ENCODE results near the gene CERS6. TPM values are rescaled to one million over a fixed set of nuclear protein-coding genes. Genes with fewer than 3 reads are reported as not detected.

CERS6 gene
- total RNA-seq, 1 donor from 2014 or later = 17.7 TPM

DNA sequence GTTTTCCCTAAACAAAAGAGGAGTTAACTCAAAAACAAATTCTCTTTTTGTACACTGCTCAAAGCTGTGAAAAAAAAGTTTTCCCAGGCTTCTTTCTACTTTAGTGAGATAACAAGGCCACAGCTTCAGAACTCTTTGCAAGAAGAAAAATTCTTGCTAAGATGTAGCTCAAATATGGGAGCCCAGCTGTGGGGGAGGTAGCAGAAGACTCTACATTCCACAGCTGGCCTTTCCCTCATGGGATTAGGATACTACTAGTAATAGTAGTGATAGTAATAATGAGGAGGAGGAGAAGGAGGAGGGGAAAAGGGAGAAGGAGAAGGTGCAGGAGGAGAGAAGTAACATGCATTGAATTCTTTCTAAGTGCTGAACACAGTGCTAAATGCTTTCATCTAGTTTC is 19.2 kb upstream of the CERS6 start:
- Histone ChIP-seq H3K36me3 (ENCODE audit: control insufficient read depth, insufficient read depth, low read length) (no peaks in the 10 kb centered on the region), H3K27me3 (ENCODE audit: control insufficient read depth, insufficient read depth, low read length) (no peaks in the 10 kb centered on the region), H3K4me3 (ENCODE audit: low read depth, low read length) (no peak overlapping the region)
- no peak for DNase-seq (ENCODE audit: low read depth)
- TF ChIP-seq, protein P1, sequence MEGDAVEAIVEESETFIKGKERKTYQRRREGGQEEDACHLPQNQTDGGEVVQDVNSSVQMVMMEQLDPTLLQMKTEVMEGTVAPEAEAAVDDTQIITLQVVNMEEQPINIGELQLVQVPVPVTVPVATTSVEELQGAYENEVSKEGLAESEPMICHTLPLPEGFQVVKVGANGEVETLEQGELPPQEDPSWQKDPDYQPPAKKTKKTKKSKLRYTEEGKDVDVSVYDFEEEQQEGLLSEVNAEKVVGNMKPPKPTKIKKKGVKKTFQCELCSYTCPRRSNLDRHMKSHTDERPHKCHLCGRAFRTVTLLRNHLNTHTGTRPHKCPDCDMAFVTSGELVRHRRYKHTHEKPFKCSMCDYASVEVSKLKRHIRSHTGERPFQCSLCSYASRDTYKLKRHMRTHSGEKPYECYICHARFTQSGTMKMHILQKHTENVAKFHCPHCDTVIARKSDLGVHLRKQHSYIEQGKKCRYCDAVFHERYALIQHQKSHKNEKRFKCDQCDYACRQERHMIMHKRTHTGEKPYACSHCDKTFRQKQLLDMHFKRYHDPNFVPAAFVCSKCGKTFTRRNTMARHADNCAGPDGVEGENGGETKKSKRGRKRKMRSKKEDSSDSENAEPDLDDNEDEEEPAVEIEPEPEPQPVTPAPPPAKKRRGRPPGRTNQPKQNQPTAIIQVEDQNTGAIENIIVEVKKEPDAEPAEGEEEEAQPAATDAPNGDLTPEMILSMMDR (IDR thresholded peaks at IDR 0.05; ENCODE audit: insufficient read depth, low read length, poor library complexity, severe bottlenecking) = no peak

GRCh38 chr2:168438553-168438952 is 17.5 kb upstream of the CERS6 start:
- no peaks in the 10 kb centered on the region for H3K36me3 ChIP-seq (ENCODE audit: control insufficient read depth, insufficient read depth, low read length)
- no peak for DNase-seq (ENCODE audit: low read depth)
- H3K4me3 ChIP-seq (ENCODE audit: low read depth, low read length) = no peak overlapping the region
- H3K27me3 ChIP-seq (ENCODE audit: control insufficient read depth, insufficient read depth, low read length) = no peaks in the 10 kb centered on the region
- TF ChIP-seq, protein P1 (IDR thresholded peaks at IDR 0.05; ENCODE audit: insufficient read depth, low read length, poor library complexity, severe bottlenecking) = no peak

DNA sequence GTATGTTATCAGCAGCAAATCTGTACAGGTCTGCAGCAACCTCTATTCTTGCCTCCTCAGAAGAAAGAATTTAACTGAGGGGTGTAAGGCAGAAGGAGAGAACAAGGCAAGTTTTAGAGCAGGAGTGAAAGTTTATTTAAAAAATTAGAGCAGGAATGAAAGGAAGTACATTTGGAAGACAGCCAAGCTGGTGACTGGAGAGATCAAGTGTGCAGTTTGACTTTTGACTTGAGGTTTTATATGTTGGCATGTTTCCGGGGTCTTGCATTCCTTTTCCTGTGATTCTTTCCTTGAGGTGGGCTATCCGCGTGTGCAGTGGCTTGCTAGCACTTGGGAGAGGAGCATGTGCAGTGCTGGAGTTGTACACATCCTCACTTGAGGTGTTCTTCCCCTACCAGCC is 16.5 kb upstream of the CERS6 start:
- DNase-seq (ENCODE audit: low read depth) = no peak
- H3K36me3 ChIP-seq (ENCODE audit: control insufficient read depth, insufficient read depth, low read length) = no peaks in the 10 kb centered on the region
- H3K4me3 ChIP-seq (ENCODE audit: low read depth, low read length) = no peak overlapping the region

GRCh38 chr2:168441214-168441872 is 14.7 kb upstream of the CERS6 start:
- Histone ChIP-seq H3K4me3 (ENCODE audit: low read depth, low read length) (no peak overlapping the region), H3K27me3 (ENCODE audit: control insufficient read depth, insufficient read depth, low read length) (no peaks in the 10 kb centered on the region), H3K36me3 (ENCODE audit: control insufficient read depth, insufficient read depth, low read length) (no peaks in the 10 kb centered on the region)
- TF ChIP-seq, protein P1 (IDR thresholded peaks at IDR 0.05; ENCODE audit: insufficient read depth, low read length, poor library complexity, severe bottlenecking) = no peak
- DNase-seq (ENCODE audit: low read depth) = no peak

More for the DNA sequence above, 16.5 kb upstream of the CERS6 start:
- H3K27me3 ChIP-seq (ENCODE audit: control insufficient read depth, insufficient read depth, low read length) = no peaks in the 10 kb centered on the region
- TF ChIP-seq, protein P1 (IDR thresholded peaks at IDR 0.05; ENCODE audit: insufficient read depth, low read length, poor library complexity, severe bottlenecking) = no peak

DNA sequence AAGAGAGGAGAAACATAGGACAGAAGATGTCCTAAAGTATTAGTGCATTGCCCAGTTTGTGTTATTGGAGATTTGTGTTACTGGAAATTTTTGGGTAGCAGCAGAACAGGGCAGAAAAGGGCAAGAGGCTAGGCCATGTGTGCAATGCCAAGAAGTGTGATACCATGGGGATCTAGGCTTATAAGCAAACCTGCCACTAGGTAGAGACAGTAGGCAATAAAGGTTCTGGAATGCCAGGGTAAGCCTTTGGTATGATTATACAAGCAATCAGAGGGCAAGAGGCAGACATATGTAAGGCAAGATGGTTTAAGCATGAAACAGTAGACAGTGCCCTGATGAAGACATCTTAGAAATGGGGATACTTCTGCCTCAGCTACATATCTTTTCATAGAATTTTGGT is 12.3 kb upstream of the CERS6 start:
- TF ChIP-seq, protein P1 (IDR thresholded peaks at IDR 0.05; ENCODE audit: insufficient read depth, low read length, poor library complexity, severe bottlenecking) = no peak
- Histone ChIP-seq H3K27me3 (ENCODE audit: control insufficient read depth, insufficient read depth, low read length) (no peaks in the 10 kb centered on the region), H3K4me3 (ENCODE audit: low read depth, low read length) (no peak overlapping the region), H3K36me3 (ENCODE audit: control insufficient read depth, insufficient read depth, low read length) (no peaks in the 10 kb centered on the region)
- no peak for DNase-seq (ENCODE audit: low read depth)

- Histone ChIP-seq H3K27me3 (ENCODE audit: control insufficient read depth, insufficient read depth, low read length) (no peaks in the 10 kb centered on the region), H3K4me3 (ENCODE audit: low read depth, low read length) (no peak overlapping the region), H3K36me3 (ENCODE audit: control insufficient read depth, insufficient read depth, low read length) (no peaks in the 10 kb centered on the region)
- DNase-seq (ENCODE audit: low read depth) = no peak
- TF ChIP-seq, protein P1 (IDR thresholded peaks at IDR 0.05; ENCODE audit: insufficient read depth, low read length, poor library complexity, severe bottlenecking) = no peak
Measured at GRCh38 chr2:168445960-168446359, 10.1 kb upstream of the CERS6 start.
